Measurements from ENCODE around the gene ADK.

Gene ADK

GRCh38 chr10:74587109-74587854 is 436.3 kb downstream of the ADK start:
- H3K27ac ChIP-seq (ENCODE audit: low read depth, low read length, severe bottlenecking): no peak overlapping the region
- WGBS, 2 experiments (ENCODE audit: insufficient coverage in 2 of 2): no CpG with 5 or more reads among the region's 3 CpGs
- no peak overlapping the region for H3K4me3 ChIP-seq (ENCODE audit: extremely low read depth, insufficient read depth, low read length, poor library complexity, severe bottlenecking)
- no peaks in the 10 kb centered on the region for H3K9me3 ChIP-seq (ENCODE audit: control insufficient read depth, low read length)
- H3K4me1 ChIP-seq (ENCODE audit: control insufficient read depth, insufficient read depth, low read length, poor library complexity, severe bottlenecking): peaks cover 6% of the 10 kb centered on the region
- H3K36me3 ChIP-seq (ENCODE audit: control insufficient read depth, insufficient read depth, low read length): no peaks in the 10 kb centered on the region

GRCh38 chr10:74589226-74589673 is 438.2 kb downstream of the ADK start:
- Histone ChIP-seq H3K4me3 (ENCODE audit: extremely low read depth, insufficient read depth, low read length, poor library complexity, severe bottlenecking) (no peak overlapping the region), H3K36me3 (ENCODE audit: control insufficient read depth, insufficient read depth, low read length) (peaks cover 4% of the 10 kb centered on the region), H3K9me3 (ENCODE audit: control insufficient read depth, low read length) (no peaks in the 10 kb centered on the region), H3K27ac (ENCODE audit: low read depth, low read length, severe bottlenecking) (peak overlapping the region; percentile 66), H3K4me1 (ENCODE audit: control insufficient read depth, insufficient read depth, low read length, poor library complexity, severe bottlenecking) (peaks cover 6% of the 10 kb centered on the region)
- 68 to 90% methylated on average over 4 of the region's 6 CpGs for WGBS, 2 experiments (ENCODE audit: insufficient coverage in 2 of 2)

GRCh38 chr10:74589851-74590250 is 438.8 kb downstream of the ADK start:
- H3K36me3 ChIP-seq (ENCODE audit: control insufficient read depth, insufficient read depth, low read length): peaks cover 4% of the 10 kb centered on the region
- peak overlapping the region; percentile 66 for H3K27ac ChIP-seq (ENCODE audit: low read depth, low read length, severe bottlenecking)
- H3K4me3 ChIP-seq (ENCODE audit: extremely low read depth, insufficient read depth, low read length, poor library complexity, severe bottlenecking): no peak overlapping the region
- H3K4me1 ChIP-seq (ENCODE audit: control insufficient read depth, insufficient read depth, low read length, poor library complexity, severe bottlenecking): peaks cover 5% of the 10 kb centered on the region
- WGBS, 2 experiments (ENCODE audit: insufficient coverage in 2 of 2): no CpG with 5 or more reads among the region's 2 CpGs
- no peaks in the 10 kb centered on the region for H3K9me3 ChIP-seq (ENCODE audit: control insufficient read depth, low read length)

- whole genome bisulfite sequencing, 2 experiments (ENCODE audit: insufficient coverage in 2 of 2): no CpG with 5 or more reads among the region's 2 CpGs
- no peaks in the 10 kb centered on the region for H3K9me3 ChIP-seq (ENCODE audit: control insufficient read depth, low read length)
- peaks cover 4% of the 10 kb centered on the region for H3K36me3 ChIP-seq (ENCODE audit: control insufficient read depth, insufficient read depth, low read length)
- H3K27ac ChIP-seq (ENCODE audit: low read depth, low read length, severe bottlenecking): no peak overlapping the region
- no peaks in the 10 kb centered on the region for H3K4me1 ChIP-seq (ENCODE audit: control insufficient read depth, insufficient read depth, low read length, poor library complexity, severe bottlenecking)
- no peak overlapping the region for H3K4me3 ChIP-seq (ENCODE audit: extremely low read depth, insufficient read depth, low read length, poor library complexity, severe bottlenecking)
Observed at GRCh38 chr10:74593470-74593869, 442.4 kb downstream of the ADK start.

GRCh38 chr10:74596713-74597112 is 445.7 kb downstream of the ADK start:
- Histone ChIP-seq H3K36me3 (ENCODE audit: control insufficient read depth, insufficient read depth, low read length) (peaks cover 4% of the 10 kb centered on the region), H3K27ac (ENCODE audit: low read depth, low read length, severe bottlenecking) (no peak overlapping the region), H3K4me3 (ENCODE audit: extremely low read depth, insufficient read depth, low read length, poor library complexity, severe bottlenecking) (no peak overlapping the region), H3K9me3 (ENCODE audit: control insufficient read depth, low read length) (no peaks in the 10 kb centered on the region), H3K4me1 (ENCODE audit: control insufficient read depth, insufficient read depth, low read length, poor library complexity, severe bottlenecking) (no peaks in the 10 kb centered on the region)
- WGBS, 2 experiments (ENCODE audit: insufficient coverage in 2 of 2): 100% methylated on average over 2 of the region's 7 CpGs; no CpG with 5 or more reads in 1 of the 2 experiments

GRCh38 chr10:74598891-74599566 is 448.0 kb downstream of the ADK start:
- WGBS, 2 experiments (ENCODE audit: insufficient coverage in 2 of 2): no CpG with 5 or more reads among the region's 5 CpGs
- Histone ChIP-seq H3K36me3 (ENCODE audit: control insufficient read depth, insufficient read depth, low read length) (peaks cover 6% of the 10 kb centered on the region), H3K4me1 (ENCODE audit: control insufficient read depth, insufficient read depth, low read length, poor library complexity, severe bottlenecking) (no peaks in the 10 kb centered on the region), H3K9me3 (ENCODE audit: control insufficient read depth, low read length) (no peaks in the 10 kb centered on the region), H3K27ac (ENCODE audit: low read depth, low read length, severe bottlenecking) (no peak overlapping the region), H3K4me3 (ENCODE audit: extremely low read depth, insufficient read depth, low read length, poor library complexity, severe bottlenecking) (no peak overlapping the region)

GRCh38 chr10:74599672-74600071 is 448.7 kb downstream of the ADK start:
- Histone ChIP-seq H3K9me3 (ENCODE audit: control insufficient read depth, low read length) (no peaks in the 10 kb centered on the region), H3K36me3 (ENCODE audit: control insufficient read depth, insufficient read depth, low read length) (peaks cover 6% of the 10 kb centered on the region), H3K4me3 (ENCODE audit: extremely low read depth, insufficient read depth, low read length, poor library complexity, severe bottlenecking) (no peak overlapping the region), H3K4me1 (ENCODE audit: control insufficient read depth, insufficient read depth, low read length, poor library complexity, severe bottlenecking) (no peaks in the 10 kb centered on the region), H3K27ac (ENCODE audit: low read depth, low read length, severe bottlenecking) (no peak overlapping the region)

GRCh38 chr10:74600170-74600569 is 449.1 kb downstream of the ADK start:
- WGBS, 2 experiments (ENCODE audit: insufficient coverage in 2 of 2): 100% methylated on average over 2 of the region's 2 CpGs; no CpG with 5 or more reads in 1 of the 2 experiments
- no peaks in the 10 kb centered on the region for H3K4me1 ChIP-seq (ENCODE audit: control insufficient read depth, insufficient read depth, low read length, poor library complexity, severe bottlenecking)
- peaks cover 6% of the 10 kb centered on the region for H3K36me3 ChIP-seq (ENCODE audit: control insufficient read depth, insufficient read depth, low read length)
- no peaks in the 10 kb centered on the region for H3K9me3 ChIP-seq (ENCODE audit: control insufficient read depth, low read length)
- no peak overlapping the region for H3K4me3 ChIP-seq (ENCODE audit: extremely low read depth, insufficient read depth, low read length, poor library complexity, severe bottlenecking)
- H3K27ac ChIP-seq (ENCODE audit: low read depth, low read length, severe bottlenecking): no peak overlapping the region

- Histone ChIP-seq H3K4me1 (ENCODE audit: control insufficient read depth, insufficient read depth, low read length, poor library complexity, severe bottlenecking) (no peaks in the 10 kb centered on the region), H3K36me3 (ENCODE audit: control insufficient read depth, insufficient read depth, low read length) (peaks cover 6% of the 10 kb centered on the region), H3K9me3 (ENCODE audit: control insufficient read depth, low read length) (no peaks in the 10 kb centered on the region), H3K27ac (ENCODE audit: low read depth, low read length, severe bottlenecking) (no peak overlapping the region), H3K4me3 (ENCODE audit: extremely low read depth, insufficient read depth, low read length, poor library complexity, severe bottlenecking) (no peak overlapping the region)
- no CpG with 5 or more reads among the region's 2 CpGs for WGBS, 2 experiments (ENCODE audit: insufficient coverage in 2 of 2)
Observed at GRCh38 chr10:74602576-74602975, 451.6 kb downstream of the ADK start.

- no peak overlapping the region for H3K27ac ChIP-seq (ENCODE audit: low read depth, low read length, severe bottlenecking)
- H3K4me1 ChIP-seq (ENCODE audit: control insufficient read depth, insufficient read depth, low read length, poor library complexity, severe bottlenecking): no peaks in the 10 kb centered on the region
- no peaks in the 10 kb centered on the region for H3K9me3 ChIP-seq (ENCODE audit: control insufficient read depth, low read length)
- peaks cover 5% of the 10 kb centered on the region for H3K36me3 ChIP-seq (ENCODE audit: control insufficient read depth, insufficient read depth, low read length)
- no peak overlapping the region for H3K4me3 ChIP-seq (ENCODE audit: extremely low read depth, insufficient read depth, low read length, poor library complexity, severe bottlenecking)
Observed at GRCh38 chr10:74610299-74610698, 459.3 kb downstream of the ADK start.

GRCh38 chr10:74612195-74612594 is 461.2 kb downstream of the ADK start:
- Histone ChIP-seq H3K27ac (ENCODE audit: low read depth, low read length, severe bottlenecking) (no peak overlapping the region), H3K4me1 (ENCODE audit: control insufficient read depth, insufficient read depth, low read length, poor library complexity, severe bottlenecking) (no peaks in the 10 kb centered on the region), H3K9me3 (ENCODE audit: control insufficient read depth, low read length) (no peaks in the 10 kb centered on the region), H3K36me3 (ENCODE audit: control insufficient read depth, insufficient read depth, low read length) (peaks cover 5% of the 10 kb centered on the region), H3K4me3 (ENCODE audit: extremely low read depth, insufficient read depth, low read length, poor library complexity, severe bottlenecking) (no peak overlapping the region)

Data from mesodermal cell (in vitro differentiated cells).